IPS-18c (cell line): ENCODE data around the gene CASKIN1.
"Not testable (repeated sequence)": the region's sequence is repeated elsewhere in the genome, so short reads cannot be mapped to it uniquely, and the experiment has no call there.

Experiments used
- H3K4me3 ChIP-seq: 2 replicates; pipeline ENCODE4 v1.7.0; 2013; ENCODE audit warnings: low read depth, mild to moderate bottlenecking, low read length, moderate library complexity; ENCODE audit not compliant: insufficient read depth
- H3K9me3 ChIP-seq: one replicate; pipeline ENCODE4 v1.6.1; 2013; ENCODE audit warnings: mild to moderate bottlenecking, low read length, moderate library complexity; ENCODE audit not compliant: control insufficient read depth, insufficient read depth

Gene CASKIN1

GRCh38 chr16:2196162-2196980, at the start of gene CASKIN1:
CASKIN1 (minus strand) TSS chr16:2196605; CDS start chr16:2196432, 173 bp downstream.
- H3K4me3 ChIP-seq = peak within 1 kb of the TSS; percentile 57
- H3K9me3 ChIP-seq = no peaks in the 10 kb centered on the region

- no peaks in the 10 kb centered on the region for H3K9me3 ChIP-seq
- H3K4me3 ChIP-seq = no peak overlapping the region
Measured at GRCh38 chr16:2244926-2245795, 48.8 kb upstream of the CASKIN1 start.

- Histone ChIP-seq H3K9me3 (no peaks in the 10 kb centered on the region), H3K4me3 (no peak overlapping the region)
Measured at GRCh38 chr16:2244301-2244700, 47.9 kb upstream of the CASKIN1 start.

- Histone ChIP-seq H3K4me3 (no peak overlapping the region), H3K9me3 (no peaks in the 10 kb centered on the region)
Measured at GRCh38 chr16:2243781-2244180, 47.4 kb upstream of the CASKIN1 start.

- Histone ChIP-seq H3K9me3 (no peaks in the 10 kb centered on the region), H3K4me3 (no peak overlapping the region)
Measured at GRCh38 chr16:2243031-2243528, 46.7 kb upstream of the CASKIN1 start.

GRCh38 chr16:2242598-2242997, 46.2 kb upstream of the CASKIN1 start:
- no peaks in the 10 kb centered on the region for H3K9me3 ChIP-seq

GRCh38 chr16:2240331-2240730, 43.9 kb upstream of the CASKIN1 start:
- not testable (repeated sequence) for H3K9me3 ChIP-seq, H3K4me3 ChIP-seq

More at GRCh38 chr16:2242598-2242997, 46.2 kb upstream of the CASKIN1 start:
- no peak overlapping the region for H3K4me3 ChIP-seq

GRCh38 chr16:2238838-2239675, 42.7 kb upstream of the CASKIN1 start:
- H3K4me3 ChIP-seq = no peak overlapping the region
- no peaks in the 10 kb centered on the region for H3K9me3 ChIP-seq

GRCh38 chr16:2238150-2238837, 41.9 kb upstream of the CASKIN1 start:
- H3K4me3 ChIP-seq = no peak overlapping the region
- H3K9me3 ChIP-seq = no peaks in the 10 kb centered on the region

GRCh38 chr16:2237493-2238149, 41.2 kb upstream of the CASKIN1 start:
- Histone ChIP-seq H3K4me3 (peak overlapping the region; percentile 51), H3K9me3 (no peaks in the 10 kb centered on the region)

- Histone ChIP-seq H3K4me3 (peak overlapping the region; percentile 51), H3K9me3 (no peaks in the 10 kb centered on the region)
Measured at GRCh38 chr16:2237102-2237482, 40.7 kb upstream of the CASKIN1 start.

GRCh38 chr16:2236337-2237101, 40.1 kb upstream of the CASKIN1 start, which contains the start of gene DNASE1L2:
DNASE1L2 (plus strand) TSS chr16:2236444; CDS start chr16:2236817, 373 bp downstream.
- Histone ChIP-seq H3K9me3 (no peaks in the 10 kb centered on the region), H3K4me3 (peak within 1 kb of the TSS; percentile 51)

GRCh38 chr16:2235695-2236336, 39.4 kb upstream of the CASKIN1 start:
- H3K4me3 ChIP-seq = no peak overlapping the region; the same call in 1 of the 2 replicates
- H3K9me3 ChIP-seq = no peaks in the 10 kb centered on the region

GRCh38 chr16:2235234-2235651, 38.8 kb upstream of the CASKIN1 start:
- H3K9me3 ChIP-seq = no peaks in the 10 kb centered on the region

GRCh38 chr16:2234813-2235170, 38.4 kb upstream of the CASKIN1 start:
- Histone ChIP-seq H3K4me3 (no peak overlapping the region), H3K9me3 (no peaks in the 10 kb centered on the region)

More at GRCh38 chr16:2235234-2235651, 38.8 kb upstream of the CASKIN1 start:
- H3K4me3 ChIP-seq = no peak overlapping the region
